HCT116 (cell line): Measurements from ENCODE around the gene CNBD2. TPM values are rescaled to one million over a fixed set of nuclear protein-coding genes. Genes with fewer than 3 reads are reported as not detected.

ENCODE experiments used
- ATAC-seq: fragments of 200-7000 bp; cut with Tn5 transposase; 2 replicates; pipeline ENCODE4 v1.9.1; 2020; ENCODE audit warnings: mild to moderate bottlenecking, moderate library complexity
- BruUV-seq: library from RNA; stranded (reverse); fragments of 400-500 nt; replicated peaks from 2 replicates; lab custom pipeline; 2021; lab: Mats Ljungman, UMichigan
- CTCF ChIA-PET: fragments of 300-600 bp; sonication (Branson Sonifier 250); formaldehyde crosslinking; loops from one replicate; lab custom pipeline; 2021; ENCODE audit warnings: antibody characterized with exemption; lab: Charles Lee
- POLR2A ChIA-PET: fragments of 300-600, 350-600 bp; sonication (Branson Sonifier 250); formaldehyde crosslinking; loops from one replicate; lab custom pipeline; 2021; ENCODE audit warnings: antibody characterized with exemption; lab: Charles Lee
- RAD21 ChIA-PET, 2 experiments: fragments of 300-600 bp; sonication (Branson Sonifier 250); formaldehyde crosslinking; loops; one replicate each; lab custom pipeline; 2023; ENCODE audit warnings: low total read pairs in 2 of 2; ENCODE audit not compliant: uncharacterized antibody in 2 of 2, unreplicated experiment in 2 of 2, low non-redundant PET in 1 of 2; lab: Charles Lee
- DNase-seq: peaks from one replicate; pipeline ENCODE4 v3.0.0-alpha.2; 2010; ENCODE audit warnings: low read depth, low spot score
- H2AFZ ChIP-seq: fragments of 200-600 bp; shearing (Covaris generic), sonication (generic); 2 replicates; pipeline ENCODE4 v1.6.1; 2017; ENCODE audit warnings: low read depth, mixed run types, mixed read lengths, antibody characterized with exemption, low read length; ENCODE audit not compliant: poor library complexity, severe bottlenecking
- H3K27ac ChIP-seq: 2 replicates; pipeline ENCODE4 v1.5.1; 2012; ENCODE audit warnings: low read depth, low read length
- H3K27me3 ChIP-seq: fragments of 200-600 bp; sonication (generic); 2 replicates; pipeline ENCODE4 v1.6.1; 2016; ENCODE audit warnings: mixed run types, low read length, mixed read lengths; ENCODE audit not compliant: insufficient read depth
- H3K36me3 ChIP-seq, 2 experiments: fragments of 200-500 bp in 1 of 2; fragments of 200-600 bp in 1 of 2; sonication (Bioruptor generic) in 1 of 2; sonication (generic) in 1 of 2; 2 replicates each; pipeline versions ENCODE4 v1.5.1 to v1.6.1; 2014 to 2016; ENCODE audit warnings: low read length in 2 of 2, inconsistent platforms in 1 of 2, mixed read lengths in 1 of 2, mixed run types in 1 of 2; ENCODE audit not compliant: insufficient read depth in 2 of 2, control insufficient read depth in 1 of 2
- H3K4me1 ChIP-seq, 2 experiments: fragments of 200-600 bp in 1 of 2; sonication (generic) in 1 of 2; 2 replicates each; pipeline versions ENCODE4 v1.5.1 to v1.6.1; 2012 to 2017; ENCODE audit warnings: low read length in 2 of 2, inconsistent platforms in 1 of 2, mild to moderate bottlenecking in 1 of 2, mixed read lengths in 1 of 2, mixed run types in 1 of 2, moderate library complexity in 1 of 2; ENCODE audit not compliant: insufficient read depth in 2 of 2, control insufficient read depth in 1 of 2
- H3K4me2 ChIP-seq: fragments of 200-600 bp; sonication (generic); 2 replicates; pipeline ENCODE4 v1.6.1; 2017; ENCODE audit warnings: mixed run types, low read length, mixed read lengths
- H3K4me3 ChIP-seq, 2 experiments: fragments of 200-600 bp in 1 of 2; sonication (generic) in 1 of 2; replicated peaks in 1 of 2; 2 replicates each; pipeline ENCODE4 v1.5.1; 2011 to 2016; ENCODE audit warnings: low read length in 2 of 2, control low read depth in 1 of 2, low read depth in 1 of 2, mild to moderate bottlenecking in 1 of 2, mixed read lengths in 1 of 2, mixed run types in 1 of 2
- H3K79me2 ChIP-seq: fragments of 200-600 bp; sonication (generic); 2 replicates; pipeline ENCODE4 v1.6.1; 2017; ENCODE audit warnings: mild to moderate bottlenecking, mixed run types, low read length, moderate library complexity, mixed read lengths; ENCODE audit not compliant: insufficient read depth
- H3K9ac ChIP-seq: fragments of 200-600 bp; sonication (generic); 2 replicates; pipeline ENCODE4 v1.6.1; 2016; ENCODE audit warnings: low read length, mixed read lengths
- H3K9me2 ChIP-seq: fragments of 200-600 bp; sonication (generic), shearing (Covaris generic); 2 replicates; pipeline ENCODE4 v1.6.1; 2017; ENCODE audit warnings: mixed run types, mild to moderate bottlenecking, moderate library complexity; ENCODE audit not compliant: insufficient read depth
- H3K9me3 ChIP-seq, 2 experiments: fragments of 200-500 bp in 1 of 2; fragments of 200-600 bp in 1 of 2; sonication (Bioruptor generic) in 1 of 2; sonication (generic) in 1 of 2; 2 replicates each; pipeline ENCODE4 v1.6.1; 2014 to 2017; ENCODE audit warnings: low read length in 2 of 2, mixed read lengths in 2 of 2, inconsistent platforms in 1 of 2, low read depth in 1 of 2, mild to moderate bottlenecking in 1 of 2, mixed run types in 1 of 2, moderate library complexity in 1 of 2; ENCODE audit not compliant: control insufficient read depth in 1 of 2, insufficient read depth in 1 of 2
- H4K20me1 ChIP-seq: fragments of 200-600 bp; sonication (generic), shearing (Covaris generic); 2 replicates; pipeline ENCODE4 v1.6.1; 2017; ENCODE audit warnings: mixed run types, mild to moderate bottlenecking, moderate library complexity; ENCODE audit not compliant: insufficient read depth
- CBX3 ChIP-seq: IDR thresholded peaks from 2 replicates; pipeline ENCODE4 v1.6.1; 2012; ENCODE audit warnings: low read depth
- CEBPB ChIP-seq: IDR thresholded peaks from 2 replicates; pipeline ENCODE4 v1.6.1; 2012; ENCODE audit warnings: low read depth
- CTCF ChIP-seq, 3 experiments: fragments of 200-600 bp in 1 of 3; sonication (generic) in 1 of 3; IDR thresholded peaks in 2 of 3; conservative IDR thresholded peaks in 1 of 3; 2 replicates each; pipeline ENCODE4 v1.5.1; 2012 to 2017; ENCODE audit warnings: low read depth in 2 of 3, low read length in 2 of 3, antibody characterized with exemption in 1 of 3, borderline replicate concordance in 1 of 3, control low read depth in 1 of 3, mild to moderate bottlenecking in 1 of 3, mixed read lengths in 1 of 3, mixed run types in 1 of 3, moderate library complexity in 1 of 3; ENCODE audit not compliant: insufficient read depth in 1 of 3
- EGR1 ChIP-seq: IDR thresholded peaks from 2 replicates; pipeline ENCODE4 v1.6.1; 2012; ENCODE audit warnings: low read depth
- ELF1 ChIP-seq: IDR thresholded peaks from 2 replicates; pipeline ENCODE4 v1.6.1; 2012; ENCODE audit warnings: low read depth, borderline replicate concordance
- EZH2 ChIP-seq: fragments of 200-600 bp; sonication (generic); IDR thresholded peaks from 2 replicates; pipeline ENCODE4 v1.6.1; 2017; ENCODE audit warnings: antibody characterized with exemption, mixed run types
- EZH2phosphoT487 ChIP-seq: fragments of 200-600 bp; IDR thresholded peaks from 2 replicates; pipeline ENCODE4 v1.6.1; 2018; ENCODE audit warnings: antibody characterized with exemption, borderline replicate concordance
- FOSL1 ChIP-seq: IDR thresholded peaks from 2 replicates; pipeline ENCODE4 v1.6.1; 2012; ENCODE audit warnings: low read depth
- POLR2A ChIP-seq: IDR thresholded peaks from 2 replicates; pipeline ENCODE4 v1.7.0; 2011; ENCODE audit warnings: borderline replicate concordance; ENCODE audit not compliant: insufficient read depth, insufficient read length; ENCODE audit errors: extremely low read depth
- POLR2AphosphoS5 ChIP-seq: IDR thresholded peaks from 2 replicates; pipeline ENCODE4 v1.6.1; 2011; ENCODE audit warnings: mild to moderate bottlenecking, low read depth, low read length, moderate library complexity
- REST ChIP-seq: IDR thresholded peaks from 2 replicates; pipeline ENCODE4 v1.6.1; 2012; ENCODE audit warnings: low read depth
- SIN3A ChIP-seq: IDR thresholded peaks from 2 replicates; pipeline ENCODE4 v1.6.1; 2012; ENCODE audit warnings: low read depth
- SP1 ChIP-seq: IDR thresholded peaks from 2 replicates; pipeline ENCODE4 v1.6.1; 2012; ENCODE audit warnings: low read depth
- ZFX ChIP-seq: fragments of 450-650 bp; IDR thresholded peaks from 2 replicates; pipeline ENCODE4 v1.6.1; 2017
- ZNF274 ChIP-seq: fragments of 200-500 bp; sonication (Bioruptor generic); IDR thresholded peaks from 2 replicates; pipeline ENCODE4 v1.6.1; 2014; ENCODE audit warnings: mild to moderate bottlenecking, low read depth, low read length, inconsistent platforms
- intact Hi-C: fragments of 100-400 bp; cut with micrococcal nuclease; formaldehyde crosslinking; loops from 2 replicates; pipeline ENCODE4 v1.10.0; 2022
- total RNA-seq: library from RNA; stranded (reverse); gene quantifications from one replicate; pipeline ENCODE4 v1.2.1, GENCODE V29; 2021; ENCODE audit not compliant: unreplicated experiment
- TF ChIP-seq, protein P1 (sequence below): IDR thresholded peaks from 2 replicates; pipeline ENCODE4 v1.6.1; 2012
- TF ChIP-seq, protein P2 (sequence below): IDR thresholded peaks from 2 replicates; pipeline ENCODE4 v1.6.1; 2011; ENCODE audit warnings: mild to moderate bottlenecking, low read length, moderate library complexity; ENCODE audit not compliant: insufficient replicate concordance; ENCODE audit errors: extremely low read depth

CNBD2 gene
- total RNA-seq, 1 experiment from 2014 or later = 3.1 TPM

- TF ChIP-seq, protein P1, sequence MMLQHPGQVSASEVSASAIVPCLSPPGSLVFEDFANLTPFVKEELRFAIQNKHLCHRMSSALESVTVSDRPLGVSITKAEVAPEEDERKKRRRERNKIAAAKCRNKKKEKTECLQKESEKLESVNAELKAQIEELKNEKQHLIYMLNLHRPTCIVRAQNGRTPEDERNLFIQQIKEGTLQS = no peak
- TF ChIP-seq EGR1 (no peak), EZH2 (no peak), EZH2phosphoT487 (no peak), CBX3 (no peak), SP1 (no peak), POLR2AphosphoS5 (no peak)
Measured at GRCh38 chr20:35954907-35955251, 13.5 kb upstream of the CNBD2 start (continued).

- no peak overlapping the region for H3K4me2 ChIP-seq
- no peak overlapping the region for H3K4me3 ChIP-seq
- RAD21 ChIA-PET = no interaction called here
- no TSS peak for BruUV-seq
- no peak for TF ChIP-seq CEBPB
- no peak for TF ChIP-seq EZH2phosphoT487
- no peak for TF ChIP-seq REST
- no peak for TF ChIP-seq ZFX
- no peak for TF ChIP-seq POLR2A
- TF ChIP-seq SP1 = no peak
- TF ChIP-seq CTCF (IDR thresholded peaks at IDR 0.05 in 2 of 3, conservative IDR thresholded peaks at IDR 0.05 in 1 of 3; ENCODE audit: borderline replicate concordance in 1 of 3, insufficient read depth in 1 of 3, low read depth in 2 of 3, low read length in 2 of 3) = no peak
- TF ChIP-seq ELF1 = no peak
- no peak for TF ChIP-seq CBX3
- TF ChIP-seq SIN3A = no peak
- TF ChIP-seq, protein P2, sequence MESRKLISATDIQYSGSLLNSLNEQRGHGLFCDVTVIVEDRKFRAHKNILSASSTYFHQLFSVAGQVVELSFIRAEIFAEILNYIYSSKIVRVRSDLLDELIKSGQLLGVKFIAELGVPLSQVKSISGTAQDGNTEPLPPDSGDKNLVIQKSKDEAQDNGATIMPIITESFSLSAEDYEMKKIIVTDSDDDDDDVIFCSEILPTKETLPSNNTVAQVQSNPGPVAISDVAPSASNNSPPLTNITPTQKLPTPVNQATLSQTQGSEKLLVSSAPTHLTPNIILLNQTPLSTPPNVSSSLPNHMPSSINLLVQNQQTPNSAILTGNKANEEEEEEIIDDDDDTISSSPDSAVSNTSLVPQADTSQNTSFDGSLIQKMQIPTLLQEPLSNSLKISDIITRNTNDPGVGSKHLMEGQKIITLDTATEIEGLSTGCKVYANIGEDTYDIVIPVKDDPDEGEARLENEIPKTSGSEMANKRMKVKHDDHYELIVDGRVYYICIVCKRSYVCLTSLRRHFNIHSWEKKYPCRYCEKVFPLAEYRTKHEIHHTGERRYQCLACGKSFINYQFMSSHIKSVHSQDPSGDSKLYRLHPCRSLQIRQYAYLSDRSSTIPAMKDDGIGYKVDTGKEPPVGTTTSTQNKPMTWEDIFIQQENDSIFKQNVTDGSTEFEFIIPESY = no peak
- TF ChIP-seq, protein P1 = no peak
- no peak for TF ChIP-seq FOSL1
- TF ChIP-seq EZH2 = no peak
- no peak for TF ChIP-seq ZNF274
- TF ChIP-seq, all 23 proteins: peak for 0
- Histone ChIP-seq H3K9ac (no peak overlapping the region), H3K27me3 (no peaks in the 10 kb centered on the region), H3K9me2 (no peaks in the 10 kb centered on the region), H2AFZ (no peak overlapping the region), H3K27ac (no peak overlapping the region), H3K4me1 (peaks cover 6 to 29% of the 10 kb centered on the region in 2 experiments; a peak in 3 of 4 replicates), H3K79me2 (peaks cover 18% of the 10 kb centered on the region), H4K20me1 (no peaks in the 10 kb centered on the region), H3K36me3 (no peaks in the 10 kb centered on the region), H3K9me3 (no peaks in the 10 kb centered on the region)
- no peak for ATAC-seq
- intact Hi-C loops = loop anchor here (10.0 kb wide), 1 partner anchor 212 kb away; the partner anchor contains the start of gene RBM39
- CTCF ChIA-PET = interaction anchor here (4.8 kb wide), 1 partner anchor 182 kb away, joined by 52 read pairs; no protein-coding TSS in a partner anchor
- no peak for DNase-seq
- POLR2A ChIA-PET = interaction anchor here (1.3 kb wide), 1 partner anchor 36 kb away, joined by 3 read pairs; no protein-coding TSS in a partner anchor
Measured at GRCh38 chr20:35956616-35957015, 11.8 kb upstream of the CNBD2 start.
